Activated gamma-delta T cell (primary cell): Measurements from ENCODE around the gene MEAK7.
A peak's percentile ranks its signal among the peaks of the same experiment; 100 is the strongest.

Experiments used
- DNase-seq: peaks from one replicate; lab custom pipeline; 2025; lab: John Stamatoyannopoulos, UW

The MEAK7 gene

DNA sequence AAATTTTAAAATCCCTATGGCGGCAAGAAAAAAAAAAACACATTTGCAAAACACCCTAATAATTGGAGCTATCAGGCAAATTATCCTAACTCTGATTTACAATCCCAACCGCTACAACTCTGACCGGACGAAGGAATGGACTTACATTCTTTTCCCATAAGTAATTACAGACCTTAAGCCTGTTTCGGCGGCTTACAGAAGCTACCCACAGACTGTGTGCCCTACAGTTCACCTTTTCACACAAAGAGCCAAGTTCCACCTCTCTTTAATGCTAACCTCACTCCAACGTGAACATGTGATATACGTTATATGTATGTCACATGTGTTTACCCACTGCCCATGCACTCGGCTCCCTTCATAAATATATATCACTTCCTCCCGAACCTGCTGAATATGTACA is 8.7 kb upstream of the MEAK7 start:
- no peak for DNase-seq

DNA sequence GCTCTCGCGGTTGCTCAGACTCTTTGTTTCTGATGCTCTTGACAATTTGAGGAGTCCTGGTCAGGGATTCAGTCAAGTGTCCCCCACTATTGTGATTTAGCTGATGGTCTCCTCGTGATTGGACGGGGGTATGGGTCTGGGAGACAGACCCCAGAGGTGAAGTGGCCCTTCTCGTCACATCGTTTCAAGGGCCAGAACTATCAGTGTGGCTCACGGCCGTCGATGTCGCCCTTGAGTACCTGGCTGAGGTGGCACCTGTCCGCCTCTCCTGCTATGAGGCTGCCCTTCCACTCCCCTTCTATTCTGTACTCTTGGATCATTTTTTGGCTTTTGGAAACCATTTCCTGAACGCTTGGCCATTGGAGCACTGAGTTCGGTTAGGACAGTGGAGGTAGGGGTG is 7.4 kb upstream of the MEAK7 start:
- no peak for DNase-seq

DNA sequence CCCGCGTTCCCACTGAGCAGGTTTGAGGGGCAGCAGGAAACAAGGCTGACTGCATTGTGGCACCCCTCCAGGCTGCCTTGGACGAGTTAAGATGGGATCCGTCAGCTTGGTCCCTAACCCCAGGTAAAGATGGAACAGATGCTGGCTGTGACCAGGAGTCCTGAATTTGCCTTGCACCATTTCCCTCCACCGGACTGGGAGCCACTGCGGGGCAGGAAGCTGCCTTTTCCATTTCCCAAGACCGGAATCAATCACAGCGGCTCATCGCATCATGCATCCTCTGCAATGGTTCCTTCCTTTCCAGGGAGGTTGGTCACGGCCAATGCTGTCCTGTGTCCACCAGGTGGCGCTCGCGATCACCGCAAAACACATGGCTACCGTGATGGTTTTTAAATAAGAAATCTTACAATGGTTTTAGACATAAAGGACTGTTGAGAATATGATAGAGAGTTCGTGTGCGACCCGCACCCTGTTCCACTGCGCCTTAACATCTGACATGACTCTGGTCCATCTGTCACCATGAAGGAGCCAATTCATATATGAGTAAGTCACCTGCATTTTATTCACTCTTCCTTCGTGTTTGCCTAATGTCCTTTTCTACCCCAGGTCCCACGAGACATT is 6.8 kb upstream of the MEAK7 start:
- peak; percentile 48 for DNase-seq

DNA sequence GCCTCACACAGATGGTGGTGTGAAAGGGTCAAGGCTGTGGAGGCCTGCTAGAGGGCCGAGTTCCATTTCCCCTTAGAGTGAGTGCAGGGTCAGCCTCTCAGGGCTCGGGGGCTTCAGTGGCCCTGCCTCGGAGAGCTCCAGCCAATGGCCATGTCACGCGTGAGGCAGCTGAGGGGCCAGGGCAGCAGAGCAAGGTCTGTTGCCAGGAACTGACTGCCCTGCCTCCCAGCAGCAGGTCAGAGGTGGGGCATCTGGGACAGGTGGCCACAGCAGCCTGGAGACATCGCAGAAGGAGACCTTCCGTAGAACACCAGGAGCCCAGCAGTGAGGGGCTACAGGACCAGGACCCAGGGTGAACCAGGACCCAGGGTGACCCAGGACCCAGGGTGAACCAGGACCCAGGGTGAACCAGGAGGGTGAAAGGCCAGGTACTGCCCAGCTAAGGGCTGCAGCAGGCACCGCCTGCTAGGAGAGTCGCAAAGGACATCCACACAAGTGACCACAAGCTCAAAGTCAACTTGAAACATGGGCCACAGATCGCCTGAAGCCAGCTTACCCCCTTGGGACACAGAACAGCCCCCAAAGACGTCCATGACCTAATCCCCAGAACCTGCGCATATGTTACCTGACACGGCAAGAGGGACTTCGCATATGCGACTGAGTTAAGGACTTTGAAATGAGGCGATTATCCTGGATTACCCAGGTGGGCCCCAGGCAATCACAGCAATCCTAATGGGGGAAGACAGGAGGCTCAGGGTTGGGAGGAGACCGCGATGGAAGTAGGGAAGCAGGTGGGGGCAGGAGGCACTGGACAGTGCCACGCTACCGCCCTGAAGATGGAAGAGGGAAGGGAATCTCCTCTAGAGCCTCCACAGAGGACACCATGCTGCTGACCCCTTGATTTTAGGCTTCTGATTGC is 4.8 kb upstream of the MEAK7 start:
- no peak for DNase-seq

DNA sequence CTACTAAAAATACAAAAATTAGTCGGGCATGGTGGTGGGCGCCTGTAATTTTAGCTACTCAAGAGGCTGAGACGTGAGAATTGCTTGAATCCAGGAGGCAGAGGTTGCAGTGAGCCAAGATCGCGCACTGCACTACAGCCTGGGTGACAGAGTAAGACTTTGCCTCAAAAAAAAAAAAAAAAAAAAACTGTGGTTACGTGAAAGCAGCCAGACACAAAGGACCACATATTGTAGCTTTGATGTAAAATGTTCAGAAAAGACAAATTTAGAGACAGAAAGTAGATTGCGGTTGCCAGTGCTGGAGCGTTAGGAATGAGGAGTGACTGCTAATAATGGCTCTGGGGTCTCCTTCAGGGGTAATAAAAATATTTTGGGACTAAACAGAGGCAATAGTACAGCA is 4.0 kb upstream of the MEAK7 start:
- DNase-seq: no peak

DNA sequence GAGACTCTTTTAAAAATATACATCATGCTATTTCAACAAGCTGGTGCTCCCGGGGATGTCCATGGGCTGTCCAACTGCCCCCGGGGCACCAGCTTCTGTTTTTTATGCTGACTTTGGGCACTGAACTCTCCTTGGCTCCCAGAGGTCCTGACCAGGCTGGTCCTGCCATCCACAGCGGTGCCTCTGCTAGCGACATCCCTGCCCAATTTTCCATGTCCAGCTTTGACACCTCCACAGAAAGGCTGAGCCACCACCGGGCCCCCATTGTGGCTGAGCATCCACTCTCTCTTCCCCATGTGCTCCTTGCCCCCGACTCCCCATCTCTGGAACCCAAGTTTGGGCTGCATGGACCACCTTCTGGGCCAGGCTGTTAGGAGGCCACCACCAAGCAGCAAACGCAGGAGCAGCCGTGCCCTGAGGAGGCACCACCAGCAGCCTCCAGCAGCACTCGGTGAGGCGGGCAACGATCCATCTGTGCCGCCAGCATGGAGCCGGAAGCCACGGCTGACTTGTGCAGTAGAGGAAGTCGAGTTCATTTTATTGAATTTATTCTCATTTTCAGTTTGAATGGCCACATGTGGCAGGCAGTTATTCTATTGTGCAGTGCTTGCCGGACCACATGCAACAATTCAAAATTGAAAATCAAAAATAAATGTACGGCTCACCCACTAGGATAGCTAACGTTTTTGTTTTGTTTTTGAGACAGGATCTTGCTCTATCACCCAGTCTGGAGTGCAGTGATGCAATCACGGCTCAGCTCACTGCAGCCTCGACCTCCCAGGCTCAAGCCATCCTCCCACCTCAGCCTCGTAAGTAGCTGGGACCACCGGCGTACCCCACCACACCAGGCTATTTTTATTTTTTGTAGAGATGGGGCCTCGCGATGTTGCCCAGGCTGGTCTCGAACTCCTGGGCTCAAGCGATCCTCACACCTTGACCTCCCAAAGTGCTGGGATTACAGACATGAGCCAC is 2.8 kb upstream of the MEAK7 start:
- no peak for DNase-seq

DNA sequence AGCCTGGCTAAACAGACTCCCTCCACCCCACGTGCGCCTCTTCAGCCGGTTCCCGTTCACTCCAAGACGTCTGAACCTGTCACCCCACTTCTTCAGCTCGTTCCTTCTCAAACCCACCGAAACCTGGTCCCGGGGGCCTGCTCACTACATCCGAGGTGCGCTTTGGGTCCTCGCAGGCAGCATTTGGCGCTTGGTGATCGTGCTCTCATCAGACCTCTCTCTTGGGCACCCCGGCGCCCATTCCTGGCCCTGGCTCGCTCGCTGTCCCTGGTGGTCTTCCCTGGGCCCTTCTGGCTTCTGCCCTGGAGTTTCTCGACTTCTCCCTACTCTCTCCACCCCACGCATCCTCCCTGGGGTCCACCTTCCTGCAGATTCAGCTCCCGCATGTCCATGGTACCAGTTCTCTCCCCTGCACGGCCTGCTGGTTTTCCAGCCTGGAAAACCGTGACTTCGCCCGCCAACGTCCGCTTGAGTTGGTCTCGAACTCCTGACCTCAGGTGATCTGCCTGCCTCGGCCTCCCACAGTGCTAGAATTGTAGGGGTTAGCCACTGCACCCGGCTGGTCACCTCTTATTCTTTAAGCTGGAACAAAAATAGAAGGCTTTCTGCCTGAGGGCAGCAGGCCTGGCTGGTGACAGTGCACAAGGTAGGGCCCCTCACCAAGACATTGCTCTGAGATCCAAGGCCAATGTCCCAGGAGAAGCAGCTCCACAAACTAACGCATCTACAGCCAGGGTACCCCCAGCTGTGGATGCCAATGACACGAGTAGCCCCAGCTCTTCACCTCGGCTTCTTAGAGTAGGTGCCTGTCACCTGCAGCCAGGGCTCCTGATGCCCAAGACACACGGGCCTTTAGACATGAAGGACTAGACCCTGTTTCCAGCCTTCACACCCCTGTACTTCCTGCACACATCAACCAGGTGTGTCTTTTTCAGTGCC is 1.1 kb upstream of the MEAK7 start:
- DNase-seq: no peak

DNA sequence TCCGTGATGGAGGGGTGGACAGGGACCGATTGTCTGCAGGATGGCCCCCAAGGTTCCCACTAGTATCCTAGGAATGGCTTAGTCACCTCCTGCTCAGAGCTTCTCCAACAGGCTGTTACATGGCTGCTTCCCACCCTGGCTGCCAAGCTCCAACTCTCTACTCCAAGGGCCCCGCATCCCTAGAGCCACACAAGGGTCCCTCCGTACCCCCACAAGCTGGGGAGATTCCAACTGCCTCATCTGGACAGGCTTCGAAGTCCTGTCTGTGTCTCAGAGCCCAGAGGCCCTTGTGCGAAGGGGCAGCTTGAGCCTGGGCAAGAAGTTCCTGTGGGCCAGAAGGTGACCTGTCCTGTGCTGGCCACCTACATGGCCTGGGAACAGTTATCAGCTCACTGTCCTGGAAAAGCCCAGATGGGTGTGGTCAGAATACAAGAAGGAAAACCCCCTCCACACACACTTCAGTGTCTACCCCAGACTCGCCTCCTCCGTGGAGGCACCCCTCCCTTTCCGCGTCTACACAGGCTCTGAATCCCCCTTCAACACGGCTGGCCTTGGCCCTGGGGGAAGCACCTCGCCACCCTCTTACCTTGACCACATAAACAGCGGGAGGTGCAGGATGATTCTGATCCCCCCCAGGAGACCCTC is 586 bp downstream of the MEAK7 start:
- DNase-seq: no peak

DNA sequence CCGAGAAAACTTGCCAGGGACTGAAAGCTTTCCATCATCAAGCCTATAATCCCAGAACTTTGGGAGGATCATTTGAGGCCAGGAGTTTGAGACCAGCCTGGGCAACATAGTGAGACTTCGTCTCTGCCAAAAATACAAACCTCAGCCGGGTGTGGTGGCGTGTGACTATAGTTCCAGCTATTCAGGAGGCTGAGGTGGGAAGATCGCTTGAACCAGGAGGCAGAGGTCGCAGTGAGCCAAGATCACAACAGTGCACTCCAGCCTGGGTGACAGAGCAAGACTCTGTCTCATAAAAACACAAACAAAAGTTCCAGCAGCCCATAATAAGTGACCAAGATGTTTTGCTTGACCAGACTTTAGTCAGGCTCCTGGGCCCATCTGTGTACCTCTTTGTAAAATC is 1.9 kb downstream of the MEAK7 start:
- no peak for DNase-seq

DNA sequence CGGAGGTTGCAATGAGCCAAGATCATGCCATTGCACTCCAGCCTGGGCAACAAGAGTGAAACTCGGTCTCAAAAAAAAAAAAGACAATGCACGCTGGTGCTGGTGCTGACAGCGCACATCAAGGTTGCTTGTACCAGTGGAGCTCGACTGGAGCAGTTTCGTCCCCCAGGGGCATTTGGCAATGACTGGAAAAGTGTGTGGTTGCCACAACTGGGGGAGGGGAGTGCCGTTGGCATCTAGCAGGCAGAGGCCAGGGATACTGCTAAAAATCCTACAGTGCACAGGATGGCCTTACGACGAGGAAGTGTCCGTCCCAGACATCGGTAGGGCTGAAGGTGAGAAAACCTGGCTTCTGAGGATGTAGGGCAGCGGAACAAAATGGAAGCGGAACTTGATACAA is 2.4 kb downstream of the MEAK7 start:
- no peak for DNase-seq

DNA sequence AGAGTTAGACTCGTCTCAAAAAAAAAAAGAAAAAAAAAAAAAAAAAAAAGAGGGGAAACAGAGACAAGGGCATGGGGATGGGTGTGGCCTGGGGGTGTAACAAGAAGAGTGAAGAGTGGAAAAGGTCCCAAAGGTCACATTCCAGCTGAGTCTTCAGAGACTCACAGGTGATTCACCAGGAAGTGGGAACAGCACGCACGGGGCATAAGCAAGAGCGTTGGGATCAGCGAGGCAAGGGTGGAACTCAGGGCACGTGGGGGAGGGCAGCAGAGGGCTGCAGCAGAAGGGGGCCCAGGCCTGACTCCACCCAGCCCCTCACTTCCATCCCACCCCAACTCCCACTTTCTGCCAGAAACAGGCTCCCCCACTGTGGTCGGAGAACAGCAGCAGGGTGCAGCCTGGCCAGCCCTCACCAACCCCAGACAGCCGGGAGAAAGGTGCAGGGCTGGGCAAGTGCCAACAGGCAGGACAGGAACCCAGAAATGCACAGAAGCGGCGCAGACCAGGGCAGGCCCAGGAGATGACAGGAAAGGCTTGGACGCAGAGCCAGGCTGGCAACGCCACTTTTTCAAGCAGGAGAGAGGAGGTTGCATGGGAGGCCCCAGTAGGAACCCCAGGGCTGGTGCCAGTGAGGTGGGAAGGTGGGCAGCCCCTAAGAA is 3.3 kb downstream of the MEAK7 start:
- no peak for DNase-seq

DNA sequence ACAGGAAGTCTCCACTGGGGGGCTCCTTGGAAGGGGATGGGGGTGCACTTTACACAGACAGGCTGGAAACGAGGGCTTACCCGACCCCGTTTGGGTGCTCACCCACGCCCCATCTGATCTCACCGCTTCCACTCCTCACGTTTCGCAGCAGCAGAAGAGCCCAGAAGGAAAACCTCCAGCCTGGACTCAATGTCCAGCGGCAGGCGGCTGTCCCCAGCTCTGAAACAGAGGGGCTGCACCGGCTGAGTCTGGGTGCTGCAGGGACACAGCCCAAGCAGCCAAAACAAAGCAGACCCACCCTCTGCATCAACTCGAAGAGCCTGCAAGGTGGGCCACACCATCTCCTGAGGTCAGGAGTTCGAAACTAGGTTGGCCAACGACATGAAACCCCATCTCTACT is 3.9 kb downstream of the MEAK7 start:
- no peak for DNase-seq

DNA sequence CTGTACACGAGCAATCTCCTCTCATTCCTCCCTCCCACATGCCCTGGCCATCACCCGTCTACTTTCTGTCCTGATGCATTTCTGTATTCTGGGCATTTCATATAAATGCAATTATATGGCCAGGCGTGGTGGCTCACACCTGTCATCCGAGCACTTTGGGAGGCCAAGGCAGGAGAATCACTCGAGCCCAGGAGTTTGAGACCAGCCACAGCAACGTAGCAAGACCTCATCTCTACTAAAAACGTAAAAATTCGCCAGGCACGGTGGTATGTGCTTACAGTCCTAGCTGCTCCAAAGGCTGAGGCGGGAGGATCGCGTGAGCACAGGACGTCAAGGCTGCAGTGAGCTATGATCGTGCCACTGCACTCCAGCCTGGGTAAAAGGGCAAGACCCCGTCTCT is 4.8 kb downstream of the MEAK7 start:
- DNase-seq: no peak

DNA sequence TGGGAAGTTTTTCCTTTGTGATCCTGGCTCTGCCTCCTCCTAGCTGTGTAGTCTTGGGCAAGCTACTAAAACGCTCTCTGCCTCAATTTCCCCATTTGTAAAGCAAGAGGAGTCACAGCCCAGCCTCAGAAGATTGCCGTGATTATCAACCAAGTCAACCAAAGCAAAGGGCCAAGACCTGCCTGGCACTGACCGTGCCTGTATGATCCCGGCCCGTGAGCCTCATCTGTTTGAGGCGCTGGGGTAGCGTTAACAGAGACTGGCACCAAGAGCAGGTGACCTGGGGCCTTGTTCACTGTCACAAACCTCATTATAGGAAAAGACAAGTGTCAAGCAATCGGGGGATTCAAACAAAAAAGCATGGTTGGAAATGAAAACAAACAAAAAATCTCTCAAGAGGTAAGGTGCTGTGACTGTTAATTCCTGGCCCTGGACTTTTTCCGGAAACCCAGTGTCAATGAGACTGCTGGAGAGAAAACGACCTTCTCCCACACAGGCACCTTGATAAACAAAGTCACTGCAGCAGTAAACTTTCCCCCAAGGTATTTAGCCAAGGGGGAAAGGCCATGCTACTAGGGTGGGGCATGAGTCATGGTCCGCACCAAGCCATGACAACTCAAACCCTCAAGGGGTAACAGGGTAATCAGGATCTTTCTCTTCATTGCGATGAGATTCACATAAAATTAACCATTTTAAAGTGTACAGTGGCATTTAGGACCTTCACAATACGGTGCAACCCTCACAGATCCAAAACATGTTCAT is 5.4 kb downstream of the MEAK7 start:
- DNase-seq: no peak

DNA sequence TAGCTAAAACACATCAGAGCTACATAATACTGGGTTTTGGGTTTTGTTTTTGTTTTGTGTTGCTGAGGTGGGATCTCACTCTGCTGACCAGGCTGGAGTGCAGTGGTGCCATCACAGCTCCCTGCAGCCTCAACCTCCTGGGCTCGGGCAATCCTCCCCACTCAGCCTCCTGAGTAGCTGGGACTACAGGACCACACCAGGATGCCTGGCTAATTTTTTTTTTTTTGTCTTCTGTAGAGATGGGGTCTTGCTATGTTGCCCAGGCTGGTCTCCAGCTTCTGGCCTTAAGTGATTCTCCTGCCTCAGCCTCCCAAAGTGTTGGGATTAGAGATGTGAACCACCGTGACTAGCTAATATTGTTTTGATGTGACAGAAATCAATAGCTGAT is 6.2 kb downstream of the MEAK7 start:
- DNase-seq: no peak

DNA sequence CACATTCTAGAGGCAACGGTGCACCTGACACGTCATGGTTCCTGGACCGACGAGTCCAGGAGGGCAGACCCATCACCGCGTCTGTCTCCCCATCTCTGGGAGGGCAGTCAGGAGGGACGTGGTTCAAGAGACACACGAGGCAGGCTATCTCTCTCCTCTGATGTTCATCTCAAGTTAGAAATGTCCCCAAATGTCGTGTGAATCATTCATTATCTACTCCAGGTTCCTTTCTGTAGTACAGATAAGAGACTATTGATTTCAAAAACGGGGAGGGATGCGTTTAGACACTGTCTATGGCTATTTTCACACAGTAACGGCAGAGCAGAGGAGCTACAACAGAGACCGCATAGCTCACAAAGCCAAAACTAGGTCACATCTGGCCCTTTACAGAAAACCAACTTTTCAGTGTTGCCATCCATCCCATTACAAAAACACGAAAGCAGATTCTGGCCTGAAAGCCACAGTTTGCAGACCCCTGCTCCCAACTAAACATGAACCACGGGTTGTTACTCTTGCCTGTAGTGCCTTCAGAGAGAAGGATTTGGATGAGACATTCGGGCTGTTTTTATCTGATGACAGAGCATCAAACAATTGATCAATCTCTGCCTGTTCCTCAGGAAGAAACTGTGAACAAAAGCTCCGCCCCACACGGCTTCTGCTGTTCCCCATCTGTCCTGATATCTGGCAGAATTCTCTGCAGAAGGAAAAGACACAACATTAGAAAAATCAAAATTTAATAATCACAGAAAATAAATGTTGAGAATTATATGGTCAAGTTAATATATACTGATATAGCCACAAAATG is 6.8 kb downstream of the MEAK7 start:
- no peak for DNase-seq

DNA sequence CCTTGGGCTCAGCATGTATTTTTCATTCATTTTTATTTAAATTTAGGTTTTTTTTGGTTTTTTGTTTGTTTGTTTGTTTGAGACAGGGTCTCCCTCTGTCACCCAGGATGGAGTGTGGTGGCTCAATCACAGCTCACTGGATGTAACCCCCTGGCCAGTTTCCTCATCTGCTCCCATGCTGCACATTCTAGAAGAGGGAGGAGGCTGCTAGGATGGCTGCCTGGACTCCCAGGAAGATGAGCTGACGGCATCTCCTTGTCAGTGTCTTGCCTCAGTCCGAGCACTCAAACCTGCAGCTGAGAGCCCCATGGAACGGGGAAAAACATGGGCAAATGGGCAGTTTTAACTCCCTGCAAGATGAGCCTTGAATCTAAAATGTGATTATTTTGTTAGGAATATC is 7.5 kb downstream of the MEAK7 start:
- DNase-seq: no peak

DNA sequence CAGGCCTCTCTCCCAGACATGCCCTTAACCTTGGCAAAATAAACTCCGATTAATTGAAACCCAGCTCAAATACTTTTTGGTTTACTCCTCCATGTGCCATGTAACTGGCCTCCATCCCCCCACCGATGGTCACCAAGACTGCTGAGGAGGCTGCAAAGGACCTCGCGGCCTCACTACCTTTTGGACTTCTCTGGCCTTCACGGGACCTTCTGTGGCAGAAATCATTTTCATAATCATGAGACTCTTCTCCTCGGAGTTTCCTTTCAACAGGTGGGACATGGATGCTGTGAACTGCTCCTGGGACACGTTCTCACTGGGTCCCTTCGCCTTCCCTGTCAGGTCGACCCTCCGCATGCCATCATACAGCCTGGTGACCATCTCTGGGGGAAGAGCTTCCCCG is 9.0 kb downstream of the MEAK7 start:
- DNase-seq: no peak

DNA sequence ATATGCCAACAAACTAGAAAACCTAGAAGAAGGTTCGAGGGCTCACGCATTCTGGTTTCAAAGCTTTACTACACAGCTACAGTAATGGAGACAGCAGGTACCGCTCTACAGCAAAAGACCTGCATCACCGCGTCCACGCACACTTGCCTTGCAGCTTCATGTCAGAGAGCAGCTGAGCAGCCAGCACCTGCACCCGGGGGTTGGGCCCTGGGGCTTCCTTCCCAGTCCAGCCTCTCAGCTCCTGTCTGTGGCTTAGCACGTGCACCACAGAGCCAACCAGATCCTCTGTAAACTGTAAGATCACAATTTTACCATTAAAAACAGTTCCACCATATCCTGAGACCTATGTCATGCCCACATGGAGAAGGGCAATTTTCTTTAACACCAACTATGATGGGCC is 15.3 kb downstream of the MEAK7 start:
- no peak for DNase-seq
